ENCODE results near the gene SHANK1.
"Not testable (repeated sequence)": the region's sequence is repeated elsewhere in the genome, so short reads cannot be mapped to it uniquely, and the experiment has no call there.

Gene SHANK1

GRCh38 chr19:50750010-50750409 lies 30.4 kb upstream of the SHANK1 start:
- Histone ChIP-seq H3K9ac (ENCODE audit: low read depth, low read length, poor library complexity) (no peak overlapping the region), H3K14ac (ENCODE audit: low read length) (no peak overlapping the region), H3K4me1 (ENCODE audit: control insufficient read depth in 2 of 2, insufficient read depth in 1 of 2, low read depth in 1 of 2, low read length in 2 of 2) (no peaks in the 10 kb centered on the region), H3K9me3 (replicated peaks in 1 of 2; ENCODE audit: control insufficient read depth in 2 of 2, insufficient read depth in 1 of 2, low read depth in 1 of 2, low read length in 2 of 2) (no peaks in the 10 kb centered on the region), H4K8ac (ENCODE audit: low read depth, low read length) (no peak overlapping the region), H3K4me2 (ENCODE audit: insufficient read depth, low read length, poor library complexity, severe bottlenecking) (no peak overlapping the region), H2BK120ac (ENCODE audit: low read depth, low read length) (no peak overlapping the region), H3K18ac (ENCODE audit: low read length) (no peak overlapping the region), H3K4ac (ENCODE audit: low read length) (no peak overlapping the region), H2AK5ac (ENCODE audit: low read depth, low read length) (no peak overlapping the region), H3K23ac (ENCODE audit: low read depth, low read length, poor library complexity) (no peak overlapping the region), H2BK5ac (ENCODE audit: low read length) (no peak overlapping the region), H3K27ac (replicated peaks; ENCODE audit: low read length) (no peak overlapping the region), H3K36me3 (replicated peaks in 1 of 2; ENCODE audit: control insufficient read depth in 2 of 2, insufficient read depth in 2 of 2, low read length in 2 of 2) (no peaks in the 10 kb centered on the region), H2AFZ (ENCODE audit: low read length) (no peak overlapping the region), H3K79me1 (ENCODE audit: low read depth, low read length) (no peaks in the 10 kb centered on the region), H4K91ac (ENCODE audit: low read depth, low read length, poor library complexity) (no peak overlapping the region), H2BK15ac (ENCODE audit: low read length) (no peak overlapping the region), H3K27me3 (ENCODE audit: control insufficient read depth in 3 of 3, insufficient read depth in 3 of 3, low read depth in 1 of 3, low read length in 3 of 3) (peaks cover 0 to 11% (median 0%) of the 10 kb centered on the region in 3 experiments), H3K4me3 (ENCODE audit: low read length in 2 of 2) (no peak overlapping the region), H2BK12ac (ENCODE audit: low read length) (no peak overlapping the region)
- DNase-seq (ENCODE audit: low spot score) = no peak
- no CpG with 5 or more reads among the region's 15 CpGs for whole genome bisulfite sequencing, 2 donors (ENCODE audit: extremely low coverage in 2 of 2, insufficient read length in 2 of 2, insufficient replicate concordance in 1 of 2)

- no peak overlapping the region for H4K91ac ChIP-seq (ENCODE audit: low read depth, low read length, poor library complexity)
Observed at GRCh38 chr19:50749490-50749889, 29.9 kb upstream of the SHANK1 start.

GRCh38 chr19:50747141-50747540 lies 27.5 kb upstream of the SHANK1 start:
- WGBS, 2 donors (ENCODE audit: extremely low coverage in 2 of 2, insufficient read length in 2 of 2, insufficient replicate concordance in 1 of 2) = no CpG with 5 or more reads among the region's 14 CpGs
- H2BK5ac ChIP-seq (ENCODE audit: low read length) = not testable (repeated sequence)

More at GRCh38 chr19:50749490-50749889, 29.9 kb upstream of the SHANK1 start:
- no peak overlapping the region for H3K4ac ChIP-seq (ENCODE audit: low read length)
- H4K8ac ChIP-seq (ENCODE audit: low read depth, low read length) = no peak overlapping the region
- H3K27ac ChIP-seq (replicated peaks; ENCODE audit: low read length) = no peak overlapping the region
- no peak overlapping the region for H2AK5ac ChIP-seq (ENCODE audit: low read depth, low read length)
- no peak overlapping the region for H2BK5ac ChIP-seq (ENCODE audit: low read length)
- no peak overlapping the region for H3K23ac ChIP-seq (ENCODE audit: low read depth, low read length, poor library complexity)
- H2BK12ac ChIP-seq (ENCODE audit: low read length) = no peak overlapping the region
- H2BK15ac ChIP-seq (ENCODE audit: low read length) = no peak overlapping the region
- no peaks in the 10 kb centered on the region for H3K4me1 ChIP-seq (ENCODE audit: control insufficient read depth in 2 of 2, insufficient read depth in 1 of 2, low read depth in 1 of 2, low read length in 2 of 2)
- no peaks in the 10 kb centered on the region for H3K79me1 ChIP-seq (ENCODE audit: low read depth, low read length)
- DNase-seq (ENCODE audit: low spot score) = no peak
- H3K27me3 ChIP-seq (ENCODE audit: control insufficient read depth in 3 of 3, insufficient read depth in 3 of 3, low read depth in 1 of 3, low read length in 3 of 3) = peaks cover 0 to 10% (median 0%) of the 10 kb centered on the region in 3 experiments
- no peak overlapping the region for H2AFZ ChIP-seq (ENCODE audit: low read length)
- H3K14ac ChIP-seq (ENCODE audit: low read length) = no peak overlapping the region
- H3K4me3 ChIP-seq (ENCODE audit: low read length in 2 of 2) = no peak overlapping the region
- no peaks in the 10 kb centered on the region for H3K36me3 ChIP-seq (replicated peaks in 1 of 2; ENCODE audit: control insufficient read depth in 2 of 2, insufficient read depth in 2 of 2, low read length in 2 of 2)
- H3K4me2 ChIP-seq (ENCODE audit: insufficient read depth, low read length, poor library complexity, severe bottlenecking) = no peak overlapping the region
- WGBS, 2 donors (ENCODE audit: extremely low coverage in 2 of 2, insufficient read length in 2 of 2, insufficient replicate concordance in 1 of 2) = no CpG with 5 or more reads among the region's 6 CpGs
- no peak overlapping the region for H3K18ac ChIP-seq (ENCODE audit: low read length)
- no peaks in the 10 kb centered on the region for H3K9me3 ChIP-seq (replicated peaks in 1 of 2; ENCODE audit: control insufficient read depth in 2 of 2, insufficient read depth in 1 of 2, low read depth in 1 of 2, low read length in 2 of 2)
- no peak overlapping the region for H3K9ac ChIP-seq (ENCODE audit: low read depth, low read length, poor library complexity)
- H2BK120ac ChIP-seq (ENCODE audit: low read depth, low read length) = no peak overlapping the region

GRCh38 chr19:50745221-50745620 lies 25.6 kb upstream of the SHANK1 start:
- peaks cover 0 to 3% (median 2%) of the 10 kb centered on the region in 3 experiments for H3K27me3 ChIP-seq (ENCODE audit: control insufficient read depth in 3 of 3, insufficient read depth in 3 of 3, low read depth in 1 of 3, low read length in 3 of 3)
- no peak overlapping the region for H3K4me3 ChIP-seq (ENCODE audit: low read length in 2 of 2)
- no peaks in the 10 kb centered on the region for H3K79me1 ChIP-seq (ENCODE audit: low read depth, low read length)
- H3K14ac ChIP-seq (ENCODE audit: low read length) = no peak overlapping the region
- no peak overlapping the region for H2BK120ac ChIP-seq (ENCODE audit: low read depth, low read length)
- H3K36me3 ChIP-seq (replicated peaks in 1 of 2; ENCODE audit: control insufficient read depth in 2 of 2, insufficient read depth in 2 of 2, low read length in 2 of 2) = no peaks in the 10 kb centered on the region
- no peak overlapping the region for H3K27ac ChIP-seq (replicated peaks; ENCODE audit: low read length)
- H2BK15ac ChIP-seq (ENCODE audit: low read length) = no peak overlapping the region
- no peak overlapping the region for H3K9ac ChIP-seq (ENCODE audit: low read depth, low read length, poor library complexity)
- no peak overlapping the region for H2AK5ac ChIP-seq (ENCODE audit: low read depth, low read length)
- H3K9me3 ChIP-seq (replicated peaks in 1 of 2; ENCODE audit: control insufficient read depth in 2 of 2, insufficient read depth in 1 of 2, low read depth in 1 of 2, low read length in 2 of 2) = no peaks in the 10 kb centered on the region
- no peak for DNase-seq (ENCODE audit: low spot score)
- H3K4ac ChIP-seq (ENCODE audit: low read length) = no peak overlapping the region
- H3K18ac ChIP-seq (ENCODE audit: low read length) = no peak overlapping the region
- no peak overlapping the region for H4K91ac ChIP-seq (ENCODE audit: low read depth, low read length, poor library complexity)
- no peak overlapping the region for H3K4me2 ChIP-seq (ENCODE audit: insufficient read depth, low read length, poor library complexity, severe bottlenecking)
- no CpG with 5 or more reads among the region's 10 CpGs for WGBS, 2 donors (ENCODE audit: extremely low coverage in 2 of 2, insufficient read length in 2 of 2, insufficient replicate concordance in 1 of 2)
- no peak overlapping the region for H2BK12ac ChIP-seq (ENCODE audit: low read length)
- no peak overlapping the region for H4K8ac ChIP-seq (ENCODE audit: low read depth, low read length)
- no peak overlapping the region for H3K23ac ChIP-seq (ENCODE audit: low read depth, low read length, poor library complexity)
- H3K4me1 ChIP-seq (ENCODE audit: control insufficient read depth in 2 of 2, insufficient read depth in 1 of 2, low read depth in 1 of 2, low read length in 2 of 2) = no peaks in the 10 kb centered on the region
- no peak overlapping the region for H2AFZ ChIP-seq (ENCODE audit: low read length)
- no peak overlapping the region for H2BK5ac ChIP-seq (ENCODE audit: low read length)

More at GRCh38 chr19:50747141-50747540, 27.5 kb upstream of the SHANK1 start:
- H3K23ac ChIP-seq (ENCODE audit: low read depth, low read length, poor library complexity); DNase-seq (ENCODE audit: low spot score); H3K9me3 ChIP-seq (replicated peaks in 1 of 2; ENCODE audit: control insufficient read depth in 2 of 2, insufficient read depth in 1 of 2, low read depth in 1 of 2, low read length in 2 of 2); H3K4ac ChIP-seq (ENCODE audit: low read length); H3K36me3 ChIP-seq (replicated peaks in 1 of 2; ENCODE audit: control insufficient read depth in 2 of 2, insufficient read depth in 2 of 2, low read length in 2 of 2); H3K18ac ChIP-seq (ENCODE audit: low read length); H4K91ac ChIP-seq (ENCODE audit: low read depth, low read length, poor library complexity); H3K27ac ChIP-seq (replicated peaks; ENCODE audit: low read length); H3K79me1 ChIP-seq (ENCODE audit: low read depth, low read length); H2BK12ac ChIP-seq (ENCODE audit: low read length); H2AK5ac ChIP-seq (ENCODE audit: low read depth, low read length); H2BK15ac ChIP-seq (ENCODE audit: low read length); H3K4me2 ChIP-seq (ENCODE audit: insufficient read depth, low read length, poor library complexity, severe bottlenecking); H3K27me3 ChIP-seq (ENCODE audit: control insufficient read depth in 3 of 3, insufficient read depth in 3 of 3, low read depth in 1 of 3, low read length in 3 of 3); H3K9ac ChIP-seq (ENCODE audit: low read depth, low read length, poor library complexity); H2AFZ ChIP-seq (ENCODE audit: low read length); H3K4me1 ChIP-seq (ENCODE audit: control insufficient read depth in 2 of 2, insufficient read depth in 1 of 2, low read depth in 1 of 2, low read length in 2 of 2); H2BK120ac ChIP-seq (ENCODE audit: low read depth, low read length); H3K14ac ChIP-seq (ENCODE audit: low read length); H3K4me3 ChIP-seq (ENCODE audit: low read length in 2 of 2); H4K8ac ChIP-seq (ENCODE audit: low read depth, low read length): not testable (repeated sequence)

Data from neuronal stem cell (in vitro differentiated cells).